Stimulated activated CD4-positive, alpha-beta T cell treated with anti-CD3 and anti-CD28 coated beads, Interleukin-4, amount 100 ng/mL, for 1 hour (primary cell): Measurements from ENCODE around the gene POLD3.

Experiments used
- DNase-seq: peaks from one replicate; pipeline ENCODE4 v3.0.0-alpha.2; 2020

The POLD3 gene, protein sequence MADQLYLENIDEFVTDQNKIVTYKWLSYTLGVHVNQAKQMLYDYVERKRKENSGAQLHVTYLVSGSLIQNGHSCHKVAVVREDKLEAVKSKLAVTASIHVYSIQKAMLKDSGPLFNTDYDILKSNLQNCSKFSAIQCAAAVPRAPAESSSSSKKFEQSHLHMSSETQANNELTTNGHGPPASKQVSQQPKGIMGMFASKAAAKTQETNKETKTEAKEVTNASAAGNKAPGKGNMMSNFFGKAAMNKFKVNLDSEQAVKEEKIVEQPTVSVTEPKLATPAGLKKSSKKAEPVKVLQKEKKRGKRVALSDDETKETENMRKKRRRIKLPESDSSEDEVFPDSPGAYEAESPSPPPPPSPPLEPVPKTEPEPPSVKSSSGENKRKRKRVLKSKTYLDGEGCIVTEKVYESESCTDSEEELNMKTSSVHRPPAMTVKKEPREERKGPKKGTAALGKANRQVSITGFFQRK

DNA sequence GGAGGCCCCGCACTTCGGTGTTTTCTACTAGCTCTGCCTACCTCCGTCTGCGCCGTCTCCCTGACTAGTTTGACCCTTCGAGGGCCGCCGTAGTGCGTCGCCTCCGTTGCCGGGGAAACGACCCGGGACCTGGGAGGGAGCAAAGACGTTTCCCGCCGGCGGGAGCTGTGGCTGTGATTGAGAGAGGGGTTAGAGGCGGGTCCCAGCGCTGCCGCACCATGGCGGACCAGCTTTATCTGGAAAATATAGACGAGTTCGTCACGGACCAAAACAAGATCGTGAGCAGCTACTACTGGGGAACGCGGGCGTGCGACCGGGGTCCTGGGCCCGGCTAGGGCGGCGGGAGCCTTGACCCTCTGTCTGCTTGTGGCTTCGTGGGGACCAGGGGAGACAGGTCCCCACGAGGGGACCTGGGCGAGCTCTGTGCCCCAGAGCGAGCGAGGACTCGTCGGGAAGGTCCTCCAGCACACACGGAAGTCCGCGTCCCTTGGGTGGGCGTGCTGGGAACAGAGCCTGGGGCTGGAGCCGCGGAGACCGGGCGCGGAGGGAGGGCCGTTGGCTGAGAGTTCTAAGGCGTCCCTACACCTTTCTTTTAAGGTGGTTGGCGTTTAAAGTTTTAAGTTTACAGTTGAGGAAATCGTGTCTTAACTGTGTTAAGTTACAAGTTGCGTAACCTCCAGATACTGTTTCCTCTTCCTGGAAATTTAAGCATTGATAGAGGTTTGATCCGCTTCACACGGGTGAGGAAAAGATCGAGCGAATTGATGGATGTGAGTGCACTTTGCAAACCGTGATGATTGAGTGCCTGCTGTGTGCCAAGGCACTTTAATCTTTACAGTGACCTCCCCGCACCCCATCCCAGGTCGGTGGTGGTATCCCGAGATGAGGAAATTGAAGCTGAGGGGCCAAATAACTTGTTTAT is at the start of gene POLD3:
Gene POLD3, plus strand, starts transcription at position 142 of the 922 bp plus-strand sequence. Its CDS starts 77 bp downstream, at position 219.
- peak; percentile 95 for DNase-seq

DNA sequence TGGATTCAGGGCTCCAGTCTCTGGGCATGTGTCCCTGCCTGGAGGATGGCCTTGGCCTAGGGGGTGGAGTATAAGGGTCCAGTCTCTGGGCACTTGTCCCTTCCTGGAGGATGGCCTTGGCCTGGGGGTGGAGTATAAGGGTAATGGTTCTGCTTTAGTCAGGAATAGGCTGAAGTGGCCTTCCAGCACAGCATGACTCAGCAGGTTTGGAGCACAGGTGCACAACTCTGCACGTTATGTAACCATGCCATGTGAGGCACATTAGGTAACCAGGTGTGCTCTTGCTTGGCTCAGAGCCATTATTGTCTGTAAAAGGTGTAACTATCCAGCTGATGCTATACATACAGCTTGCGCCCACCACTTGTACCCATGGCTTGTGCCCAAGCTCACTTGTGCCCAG is 48.4 kb upstream of the POLD3 start:
- no peak for DNase-seq

DNA sequence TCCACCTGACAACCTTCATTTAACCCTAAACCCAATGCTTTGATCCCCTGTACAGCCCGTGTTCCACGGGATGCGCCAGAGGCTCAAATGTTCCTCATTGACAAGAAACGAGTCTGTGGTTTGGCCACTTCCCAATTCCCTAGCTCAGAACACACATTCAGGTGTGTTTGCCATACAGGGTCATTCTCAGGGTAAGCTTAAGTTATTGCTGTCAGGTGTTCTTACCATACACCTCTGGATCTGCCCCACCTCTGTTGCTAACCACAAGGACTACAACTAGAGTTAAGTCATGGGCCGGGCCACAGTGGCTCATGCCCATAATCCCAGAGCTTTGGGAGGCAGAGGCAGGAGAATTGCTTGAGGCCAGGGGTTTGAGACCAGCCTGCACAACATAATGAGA is 45.6 kb upstream of the POLD3 start:
- DNase-seq: no peak

DNA sequence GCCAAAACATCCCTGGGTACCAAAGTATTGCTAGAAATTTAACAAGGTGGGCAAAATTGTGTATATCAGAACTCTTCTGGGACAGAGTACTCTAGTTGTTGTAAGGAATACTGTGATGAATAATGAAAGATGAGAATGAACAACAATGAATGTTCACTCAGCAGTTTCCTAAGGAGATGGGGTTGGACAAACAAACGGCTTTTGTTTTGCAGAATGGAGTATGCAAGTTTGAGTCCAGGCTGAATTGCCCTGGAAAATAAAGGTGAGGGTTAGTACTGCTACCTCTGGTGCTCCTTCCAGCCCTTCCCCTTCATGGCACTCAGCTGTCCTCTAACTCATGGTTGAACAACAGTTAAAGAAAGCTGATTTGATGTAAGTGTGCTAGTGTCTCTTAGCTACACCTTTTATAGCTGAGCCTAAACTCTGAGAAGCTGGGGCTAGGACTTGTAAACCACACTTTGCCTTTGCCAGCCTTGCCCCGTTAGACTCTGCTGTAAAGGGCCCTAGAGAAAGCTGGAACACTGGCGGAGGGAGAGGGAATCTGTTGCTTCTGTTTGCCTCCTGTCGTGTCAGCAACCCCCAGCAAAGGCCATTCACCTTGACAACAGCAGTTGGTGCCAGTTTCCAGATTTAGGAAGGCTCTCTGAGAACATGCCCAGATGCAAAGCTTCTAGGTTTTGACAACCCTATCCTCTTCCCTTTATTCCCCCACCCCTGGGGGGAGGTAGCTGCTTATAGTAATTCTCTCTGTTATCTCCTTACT is 41.2 kb upstream of the POLD3 start:
- DNase-seq: no peak

DNA sequence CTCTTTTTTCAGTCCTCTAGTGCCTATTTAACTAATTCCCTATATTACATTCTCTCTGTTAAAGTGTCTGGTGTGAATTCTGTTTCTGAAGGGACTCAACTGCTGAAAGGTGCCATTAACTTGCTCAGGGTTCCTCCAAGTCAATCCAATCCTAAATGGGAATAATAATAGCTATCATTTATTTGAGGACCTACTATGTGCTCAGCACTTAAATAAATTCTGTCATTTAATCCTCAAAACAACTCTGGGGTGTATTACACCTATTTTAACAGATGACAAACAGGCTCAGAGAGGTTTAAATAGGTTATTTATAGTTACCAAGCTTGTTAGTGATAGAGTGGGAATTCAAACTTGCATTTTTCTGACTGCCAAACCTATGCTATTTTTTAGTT is 40.6 kb upstream of the POLD3 start:
- DNase-seq: no peak

DNA sequence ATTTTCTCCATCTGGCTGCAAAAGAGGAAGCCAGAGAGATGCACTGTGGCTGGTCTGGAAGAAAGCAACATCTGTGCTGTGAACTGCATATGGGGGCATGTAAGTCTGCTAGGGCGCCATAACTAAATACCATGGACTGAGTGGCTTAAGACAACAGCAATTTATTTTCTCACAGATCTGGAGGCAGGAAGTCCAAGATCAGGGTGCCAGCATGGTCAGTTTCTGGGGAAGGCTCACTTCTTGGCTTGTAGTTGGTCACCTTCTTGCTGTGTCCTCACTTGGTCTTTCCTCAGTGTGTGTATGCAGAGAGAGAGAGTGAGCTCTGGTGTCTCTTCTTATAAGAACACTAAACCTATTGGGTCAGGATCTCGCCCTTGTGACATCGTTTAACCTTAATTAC is 34.9 kb upstream of the POLD3 start:
- DNase-seq: no peak

DNA sequence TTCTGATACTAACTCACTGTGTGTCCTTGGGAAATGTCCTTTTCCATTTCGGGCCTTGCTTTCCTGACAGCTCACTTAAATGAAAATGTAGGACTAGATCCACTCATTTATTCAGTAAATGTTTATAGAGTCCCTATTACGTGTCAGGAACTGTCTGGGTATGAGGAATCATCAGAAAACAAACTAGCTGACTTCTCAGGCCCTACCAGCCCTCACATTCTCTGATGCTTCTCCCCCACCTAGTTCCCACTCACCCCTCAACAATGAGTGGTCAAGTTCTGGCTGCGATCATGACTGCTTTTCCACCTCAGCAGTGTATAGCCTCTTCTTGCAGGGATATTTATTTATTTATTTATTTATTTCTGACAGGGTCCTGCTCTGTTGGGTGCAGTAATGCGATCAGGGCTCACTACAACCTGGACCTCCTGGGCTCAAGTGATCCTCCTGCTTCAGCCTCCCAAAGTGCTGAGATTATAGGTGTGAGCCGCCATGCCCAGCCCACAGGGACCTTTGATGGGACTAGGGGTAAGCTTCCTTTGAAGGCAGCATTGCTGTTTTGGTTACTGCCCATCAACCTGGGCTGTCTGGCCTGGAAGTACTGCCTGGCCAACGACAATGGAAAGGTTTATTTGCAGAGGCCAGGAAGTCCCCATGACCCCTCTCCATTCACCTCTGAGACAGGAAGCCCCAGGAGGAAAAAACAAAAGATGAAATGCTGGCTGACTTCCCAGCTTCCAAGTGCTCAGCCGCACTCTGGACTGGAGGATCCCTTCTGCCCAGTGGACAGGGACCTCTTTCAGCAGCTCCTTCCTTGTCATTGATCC is 33.1 kb upstream of the POLD3 start:
- no peak for DNase-seq

DNA sequence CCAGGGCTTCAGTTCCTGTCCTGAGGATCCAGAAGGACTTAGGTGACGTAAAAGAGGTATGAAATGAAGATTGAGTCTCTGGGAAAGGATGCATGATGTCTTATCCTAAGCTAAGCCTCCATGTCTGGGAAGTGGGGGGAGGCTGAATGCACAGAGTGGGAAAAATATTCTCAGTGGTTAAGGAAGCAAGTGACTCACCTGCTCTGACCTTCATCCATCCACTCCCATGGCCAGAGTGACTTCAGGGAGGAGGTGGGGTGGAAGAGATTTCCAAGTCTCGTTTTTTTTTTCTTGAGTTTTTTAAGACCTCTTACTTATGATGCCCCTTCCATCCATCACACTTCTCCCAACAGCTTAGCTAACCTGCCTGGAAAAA is 32.5 kb upstream of the POLD3 start:
- no peak for DNase-seq

DNA sequence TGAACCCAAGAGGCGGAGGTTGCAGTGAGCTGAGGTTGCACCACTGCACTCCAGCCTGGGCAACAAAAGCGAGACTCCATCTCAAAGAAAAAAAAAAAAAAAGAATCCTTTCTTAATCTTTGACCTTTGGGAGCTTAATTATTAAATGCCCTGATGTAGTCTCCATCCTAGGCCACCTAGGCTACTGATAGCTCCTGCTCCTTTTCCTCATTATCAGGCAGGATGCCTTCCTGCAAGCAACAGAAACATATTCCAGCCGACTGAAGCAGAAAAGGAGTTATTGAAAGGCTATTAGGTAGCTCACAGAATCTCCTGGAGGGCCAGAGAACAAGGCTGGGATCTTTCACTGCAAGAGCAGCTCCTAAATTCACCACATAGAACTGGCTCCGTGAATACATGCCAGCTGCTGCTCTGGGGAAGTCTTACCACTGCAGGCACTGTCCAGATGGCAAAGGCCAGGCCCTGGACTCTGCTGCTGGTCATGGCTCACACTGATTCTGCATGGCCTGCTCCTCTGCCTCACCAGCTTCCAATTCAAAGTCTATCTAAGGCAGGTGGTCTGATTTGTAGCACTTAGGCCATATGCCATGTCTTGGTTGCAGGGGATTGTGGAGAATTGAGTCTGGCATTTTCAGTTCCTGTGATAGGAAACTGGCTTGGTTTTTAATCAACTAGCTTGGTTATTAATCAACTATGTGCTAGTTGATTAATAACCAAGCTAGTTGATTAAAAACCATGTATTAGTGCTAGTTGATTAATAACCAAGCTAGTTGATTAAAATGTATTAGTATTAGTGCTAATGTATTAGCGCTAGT is 26.0 kb upstream of the POLD3 start:
- DNase-seq: no peak

DNA sequence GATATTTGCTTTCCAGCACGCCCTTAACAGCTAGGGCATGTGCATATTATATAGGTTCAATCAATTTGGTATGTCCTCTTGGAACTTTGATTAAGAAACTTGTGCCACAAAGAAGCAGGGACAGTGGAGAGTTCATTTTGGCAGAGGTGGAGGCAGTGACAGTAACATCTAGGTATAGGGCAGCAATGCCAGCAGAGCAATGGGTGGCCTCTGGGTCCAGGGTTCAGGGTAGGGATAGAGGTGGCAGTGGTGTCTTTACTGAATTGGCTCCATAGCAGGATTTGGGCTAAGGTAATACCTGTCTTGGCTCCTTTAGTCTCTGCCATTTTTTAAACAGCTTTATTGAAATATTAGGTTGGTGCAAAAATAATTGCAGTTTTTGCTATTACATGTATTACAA is 24.4 kb upstream of the POLD3 start:
- DNase-seq: no peak

DNA sequence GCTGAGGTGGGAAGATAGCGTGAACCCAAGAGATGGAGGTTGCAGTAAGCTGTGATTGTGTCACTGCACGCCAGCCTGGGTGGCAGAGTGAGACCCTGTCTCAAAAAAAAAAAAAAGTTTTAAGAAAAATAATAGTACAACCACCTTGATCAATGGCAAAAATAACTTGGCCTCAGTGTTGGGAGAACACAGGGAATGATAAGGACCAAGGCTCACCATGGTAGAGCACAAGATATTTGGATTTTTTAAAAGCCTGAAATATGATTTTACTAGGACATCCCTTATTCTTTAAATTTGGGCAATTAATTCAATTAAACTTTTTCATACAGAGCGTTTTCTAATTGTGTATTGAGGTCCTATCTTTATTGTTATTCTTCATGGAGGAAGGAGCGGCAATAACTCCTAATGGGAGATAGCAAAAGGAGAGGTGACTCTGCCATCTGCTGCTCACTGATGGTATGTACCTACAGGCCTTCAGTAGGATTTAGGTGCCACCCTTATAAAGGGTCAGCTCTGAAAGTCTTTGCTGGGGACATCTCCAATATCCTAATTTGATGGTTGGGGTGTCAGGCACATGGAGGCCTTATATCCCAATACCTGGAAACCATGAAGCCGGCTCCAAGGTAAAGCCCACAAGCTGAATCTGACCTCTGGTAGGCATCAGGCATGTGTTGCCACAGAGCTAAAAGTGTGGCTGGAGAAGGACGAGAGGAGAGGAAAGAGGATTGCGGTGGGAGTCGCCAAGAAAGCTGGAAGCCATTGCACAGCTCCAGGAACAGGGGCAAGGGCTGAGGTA is 21.9 kb upstream of the POLD3 start:
- peak; percentile 12 for DNase-seq

DNA sequence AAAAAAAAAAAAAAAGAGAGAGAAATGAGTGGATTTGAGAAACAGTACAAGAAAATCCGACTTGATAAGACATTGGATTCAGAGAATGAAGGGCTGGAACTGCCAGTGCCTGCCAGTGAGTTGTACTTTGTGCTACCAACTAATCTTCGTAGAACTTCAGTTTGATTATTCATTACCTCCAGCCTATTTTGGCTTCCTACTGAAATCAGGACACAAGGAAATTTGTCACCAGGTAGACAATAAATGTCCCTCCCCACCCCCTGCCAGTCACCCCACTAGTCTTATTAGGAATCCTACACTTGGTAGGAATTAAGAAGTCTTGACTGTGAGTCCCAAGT is 21.4 kb upstream of the POLD3 start:
- DNase-seq: no peak

DNA sequence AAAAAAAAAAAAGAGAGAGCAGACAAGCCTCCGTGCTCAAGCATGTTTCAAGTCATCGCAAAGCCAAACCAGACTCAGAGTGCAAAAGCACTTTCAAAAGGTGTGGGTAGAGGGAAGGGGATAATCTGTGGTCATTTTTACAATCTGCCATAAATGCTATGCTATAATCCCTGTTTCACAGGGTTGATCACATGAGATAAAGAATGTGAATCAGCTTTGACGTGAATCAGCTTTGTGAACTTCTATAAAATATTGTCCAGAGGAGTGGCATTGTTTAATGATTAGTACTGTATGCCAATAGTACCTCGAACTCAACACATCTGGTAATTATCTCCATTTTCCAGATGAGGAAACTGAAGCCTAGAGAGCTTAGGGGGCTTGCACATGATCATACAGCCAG is 20.0 kb upstream of the POLD3 start:
- no peak for DNase-seq

DNA sequence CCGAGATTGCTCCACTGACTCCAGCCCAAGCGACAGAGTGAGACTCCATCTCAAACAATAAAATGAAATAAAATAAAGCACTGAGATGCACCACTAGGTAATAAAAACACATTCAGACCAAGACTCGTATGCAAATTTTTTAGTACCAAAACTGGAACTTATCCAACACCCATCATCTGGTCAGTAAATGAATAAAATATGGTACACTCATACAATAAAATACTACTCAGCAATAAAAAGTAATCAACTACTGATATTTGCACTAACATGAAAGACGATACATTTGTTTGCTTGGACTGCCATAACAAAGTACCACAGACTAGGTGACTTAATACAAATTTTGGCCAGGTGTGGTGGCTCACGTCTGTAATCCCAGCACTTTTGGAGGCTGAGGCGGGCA is 17.8 kb upstream of the POLD3 start:
- DNase-seq: no peak

DNA sequence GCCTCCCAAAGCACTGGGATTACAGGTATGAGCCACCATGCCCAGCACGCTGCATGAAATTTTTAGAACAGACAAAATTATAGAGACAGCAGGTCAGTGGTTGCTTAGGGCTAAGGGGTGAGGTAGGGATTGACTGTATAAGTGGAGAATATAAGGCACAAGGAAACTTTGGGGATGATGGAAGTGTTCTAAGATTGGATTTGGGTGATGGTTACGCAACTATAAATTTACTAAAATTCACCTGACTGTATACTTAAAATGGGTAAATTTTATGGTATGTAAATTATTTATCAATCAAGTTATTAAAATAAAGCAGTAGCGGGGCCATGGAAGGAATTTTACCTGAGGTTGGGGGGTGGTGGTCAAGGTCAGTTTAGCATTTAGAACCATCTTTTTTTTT is 16.4 kb upstream of the POLD3 start:
- no peak for DNase-seq

DNA sequence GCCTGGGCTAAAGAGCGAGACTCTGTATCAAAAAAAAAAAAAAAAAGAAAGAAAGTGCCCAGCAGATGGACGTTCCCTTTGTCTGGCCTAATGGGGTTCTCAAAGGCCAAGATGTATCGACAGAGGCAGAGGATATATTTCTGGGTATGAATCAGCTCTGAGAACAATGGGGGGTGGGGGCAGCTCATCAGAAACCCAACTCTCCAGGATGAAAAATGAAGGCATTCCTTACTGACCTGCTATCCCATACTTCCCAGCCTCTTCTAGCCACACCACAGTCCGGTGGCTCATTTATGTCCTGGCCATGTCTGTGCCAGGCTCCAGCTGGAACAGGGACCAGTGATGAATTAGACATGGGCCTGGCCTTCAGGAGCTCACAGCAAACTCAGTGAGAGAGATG is 15.2 kb upstream of the POLD3 start:
- no peak for DNase-seq

DNA sequence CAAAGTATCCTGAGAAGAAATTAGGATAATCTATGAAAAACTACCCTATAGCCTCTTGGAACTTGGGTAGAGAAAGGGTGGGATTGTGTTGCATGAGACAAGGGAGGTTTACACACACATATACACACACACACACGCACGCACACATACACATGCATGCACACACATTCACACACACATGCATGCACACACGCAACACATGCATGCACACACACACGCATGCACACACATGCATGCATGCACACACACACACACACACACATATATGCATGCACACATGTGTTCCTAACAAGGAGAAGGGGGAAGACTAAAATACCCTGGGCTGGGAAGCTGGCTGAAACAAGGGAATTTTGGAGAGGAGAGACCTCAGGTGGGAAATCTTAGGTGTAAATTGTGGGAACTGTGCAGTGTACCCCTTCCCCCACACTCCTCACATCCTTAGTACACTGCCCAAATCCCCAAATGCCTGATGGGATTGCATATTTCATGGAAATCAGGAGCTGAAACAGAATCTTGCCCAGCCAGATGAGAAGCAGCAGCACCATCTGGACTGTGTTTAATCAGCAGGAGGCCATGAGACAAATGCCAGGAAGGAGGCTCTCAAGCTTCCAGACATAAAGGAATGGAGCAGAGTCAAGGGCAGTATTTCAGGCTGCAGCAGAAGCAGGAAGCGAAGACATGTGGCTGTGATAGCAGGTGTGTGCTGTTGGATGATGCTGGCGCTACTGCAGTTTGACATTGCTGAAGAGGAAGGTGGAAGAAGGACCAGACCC is 14.6 kb upstream of the POLD3 start:
- DNase-seq: no peak

DNA sequence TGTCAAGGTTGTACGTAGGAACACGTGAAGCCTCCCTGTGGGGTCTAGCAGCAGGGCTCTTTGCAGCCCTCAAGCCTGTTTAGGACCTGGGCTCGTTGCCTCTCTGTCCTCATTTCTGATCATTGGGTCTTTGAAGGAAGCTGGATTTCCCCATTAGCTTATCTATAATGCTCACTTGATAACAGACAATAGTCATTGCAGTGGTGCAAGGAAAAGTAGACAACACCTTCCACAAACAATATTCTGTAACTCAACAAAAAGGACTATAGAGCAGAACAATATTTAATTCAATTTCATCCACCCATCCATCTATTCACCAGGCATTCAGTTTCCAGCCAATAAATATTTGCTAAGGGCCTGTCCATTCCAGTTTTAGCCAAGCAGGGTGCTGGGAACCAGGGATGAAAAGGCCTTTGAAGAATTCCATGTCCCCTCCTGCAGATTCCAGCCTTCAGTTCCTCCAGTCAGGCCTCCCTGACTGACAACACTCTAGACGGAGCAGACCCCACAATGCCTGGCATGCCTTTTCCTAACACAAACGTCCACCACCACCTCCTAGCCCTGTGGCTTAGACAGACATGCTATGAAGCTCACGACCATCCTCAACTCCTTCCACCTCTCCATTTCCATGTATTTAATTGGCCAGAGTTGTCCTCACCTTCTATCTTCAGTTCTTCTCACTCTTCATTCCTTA is 12.7 kb upstream of the POLD3 start:
- no peak for DNase-seq

DNA sequence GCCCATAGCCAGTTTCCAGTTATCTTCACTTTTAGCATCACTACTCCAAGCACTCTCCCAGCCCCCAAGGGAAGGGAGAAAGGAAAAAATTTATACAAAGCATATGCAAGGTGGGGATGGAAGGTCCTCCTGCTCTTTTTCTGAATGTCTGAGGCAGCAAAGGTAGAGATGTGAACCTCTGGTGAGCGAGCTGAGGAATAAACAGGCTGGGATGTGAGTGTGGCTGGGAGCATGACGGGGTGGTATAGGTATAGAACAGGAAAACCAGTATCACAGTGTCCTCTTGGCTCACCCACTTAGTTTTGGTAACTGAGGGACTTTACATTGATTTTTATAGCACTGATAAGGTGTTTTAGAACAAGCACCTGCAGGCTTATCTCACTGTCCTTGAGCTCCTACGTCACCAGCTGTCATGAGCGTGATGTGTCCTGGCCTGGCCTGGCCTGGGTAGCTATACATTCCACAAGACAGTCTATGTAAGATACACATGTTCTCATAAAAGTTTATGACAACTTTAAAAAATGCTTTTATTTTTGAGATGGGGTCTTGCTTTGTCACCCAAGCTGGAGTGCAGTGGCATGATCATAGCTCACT is 10.3 kb upstream of the POLD3 start:
- no peak for DNase-seq
